ENCODE results near the gene RIGI. TPM values are rescaled to one million over a fixed set of nuclear protein-coding genes. Genes with fewer than 3 reads are reported as not detected.

Gene RIGI
- total and polyA plus RNA-seq, 2 donors (not counting 1 experiment from before 2014, with no cell fraction given): 7.6 to 24.9 TPM

DNA sequence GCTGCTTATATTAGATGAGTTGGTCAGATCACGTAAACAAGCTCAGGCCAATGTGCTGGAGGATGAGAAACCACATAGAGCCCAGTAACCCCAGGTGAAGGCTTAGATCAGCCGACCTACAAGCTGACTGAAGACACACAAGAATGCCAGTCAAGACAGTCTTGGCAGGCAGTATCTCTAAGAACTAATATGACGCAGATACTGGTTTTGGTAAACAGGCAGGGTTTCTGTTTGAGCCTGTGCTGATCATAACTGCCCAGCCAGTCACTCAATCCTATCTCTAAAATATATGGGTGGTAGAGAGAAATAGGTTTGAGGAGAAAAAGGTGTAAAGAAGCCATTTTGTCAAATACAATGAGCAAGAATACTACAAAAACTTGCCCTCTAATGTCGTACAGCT lies 7.8 kb upstream of the RIGI start:
- Histone ChIP-seq H3K9me3 (ENCODE audit: control extremely low read depth in 1 of 3, control insufficient read depth in 2 of 3, insufficient read depth in 1 of 3, low read length in 2 of 3) (no peaks in the 10 kb centered on the region), H4K20me1 (ENCODE audit: control insufficient read depth, insufficient read depth, low read length, poor library complexity, severe bottlenecking) (no peaks in the 10 kb centered on the region), H3K4me3 (ENCODE audit: control extremely low read depth in 1 of 5, extremely low read depth in 1 of 5, insufficient read depth in 1 of 5, low read depth in 2 of 5, low read length in 4 of 5) (no peak overlapping the region), H2AFZ (ENCODE audit: insufficient read depth, low read depth, low read length, poor library complexity, severe bottlenecking) (no peak overlapping the region), H3K79me2 (ENCODE audit: control insufficient read depth, insufficient read depth, low read length) (no peaks in the 10 kb centered on the region), H3K4me2 (replicated peaks; ENCODE audit: low read depth, low read length, poor library complexity, severe bottlenecking) (no peak overlapping the region), H3K27ac (ENCODE audit: low read length in 2 of 2) (no peak overlapping the region), H3K4me1 (ENCODE audit: control insufficient read depth in 2 of 2, insufficient read depth in 2 of 2, low read length in 2 of 2) (no peaks in the 10 kb centered on the region), H3K9ac (ENCODE audit: low read length) (no peak overlapping the region), H3K27me3 (replicated peaks in 1 of 4; ENCODE audit: control extremely low read depth in 1 of 4, control insufficient read depth in 3 of 4, insufficient read depth in 4 of 4, low read length in 3 of 4) (no peaks in the 10 kb centered on the region), H3K36me3 (replicated peaks in 1 of 2; ENCODE audit: control extremely low read depth in 1 of 2, control insufficient read depth in 1 of 2, extremely low read depth in 1 of 2, insufficient read depth in 2 of 2, low read length in 1 of 2) (no peaks in the 10 kb centered on the region)
- ATAC-seq (ENCODE audit: low read depth) (no peak), DNase-seq (no peak)
- Mint-ChIP-seq H3K4me3 (no peak overlapping the region), H3K27me3 (no peaks in the 10 kb centered on the region), H3K9me3 (ENCODE audit: insufficient read depth) (no peaks in the 10 kb centered on the region), H3K4me1 (no peaks in the 10 kb centered on the region), H3K27ac (no peak overlapping the region)
- no peak for TF ChIP-seq EZH2 (IDR thresholded peaks at IDR 0.05; ENCODE audit: borderline replicate concordance, insufficient read depth, low read depth, low read length, poor library complexity, severe bottlenecking)
- TF ChIP-seq, protein P1, sequence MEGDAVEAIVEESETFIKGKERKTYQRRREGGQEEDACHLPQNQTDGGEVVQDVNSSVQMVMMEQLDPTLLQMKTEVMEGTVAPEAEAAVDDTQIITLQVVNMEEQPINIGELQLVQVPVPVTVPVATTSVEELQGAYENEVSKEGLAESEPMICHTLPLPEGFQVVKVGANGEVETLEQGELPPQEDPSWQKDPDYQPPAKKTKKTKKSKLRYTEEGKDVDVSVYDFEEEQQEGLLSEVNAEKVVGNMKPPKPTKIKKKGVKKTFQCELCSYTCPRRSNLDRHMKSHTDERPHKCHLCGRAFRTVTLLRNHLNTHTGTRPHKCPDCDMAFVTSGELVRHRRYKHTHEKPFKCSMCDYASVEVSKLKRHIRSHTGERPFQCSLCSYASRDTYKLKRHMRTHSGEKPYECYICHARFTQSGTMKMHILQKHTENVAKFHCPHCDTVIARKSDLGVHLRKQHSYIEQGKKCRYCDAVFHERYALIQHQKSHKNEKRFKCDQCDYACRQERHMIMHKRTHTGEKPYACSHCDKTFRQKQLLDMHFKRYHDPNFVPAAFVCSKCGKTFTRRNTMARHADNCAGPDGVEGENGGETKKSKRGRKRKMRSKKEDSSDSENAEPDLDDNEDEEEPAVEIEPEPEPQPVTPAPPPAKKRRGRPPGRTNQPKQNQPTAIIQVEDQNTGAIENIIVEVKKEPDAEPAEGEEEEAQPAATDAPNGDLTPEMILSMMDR (IDR thresholded peaks at IDR 0.05): no peak
- intact Hi-C loops (cut with micrococcal nuclease): no loop called here
- CTCF ChIA-PET: interaction anchor here (0.8 kb wide), 1 partner anchor 48 kb away, joined by 3 read pairs; no protein-coding TSS in a partner anchor
- POLR2A ChIA-PET: no interaction called here
- WGBS (ENCODE audit: insufficient coverage): 100% methylated on average over 1 of the region's 4 CpGs

GRCh38 chr9:32533336-32533735 lies 7.3 kb upstream of the RIGI start:
- 100% methylated on average over 1 of the region's 6 CpGs for WGBS (ENCODE audit: insufficient coverage)
- ChIA-PET POLR2A (no interaction called here), CTCF (no interaction called here)
- Mint-ChIP-seq H3K4me3 (no peak overlapping the region), H3K9me3 (ENCODE audit: insufficient read depth) (no peaks in the 10 kb centered on the region), H3K27me3 (no peaks in the 10 kb centered on the region), H3K4me1 (no peaks in the 10 kb centered on the region), H3K27ac (no peak overlapping the region)
- Histone ChIP-seq H4K20me1 (ENCODE audit: control insufficient read depth, insufficient read depth, low read length, poor library complexity, severe bottlenecking) (no peaks in the 10 kb centered on the region), H3K4me2 (replicated peaks; ENCODE audit: low read depth, low read length, poor library complexity, severe bottlenecking) (no peak overlapping the region), H3K9ac (ENCODE audit: low read length) (no peak overlapping the region), H3K27me3 (replicated peaks in 1 of 4; ENCODE audit: control extremely low read depth in 1 of 4, control insufficient read depth in 3 of 4, insufficient read depth in 4 of 4, low read length in 3 of 4) (no peaks in the 10 kb centered on the region), H3K79me2 (ENCODE audit: control insufficient read depth, insufficient read depth, low read length) (no peaks in the 10 kb centered on the region), H3K9me3 (ENCODE audit: control extremely low read depth in 1 of 3, control insufficient read depth in 2 of 3, insufficient read depth in 1 of 3, low read length in 2 of 3) (no peaks in the 10 kb centered on the region), H3K36me3 (replicated peaks in 1 of 2; ENCODE audit: control extremely low read depth in 1 of 2, control insufficient read depth in 1 of 2, extremely low read depth in 1 of 2, insufficient read depth in 2 of 2, low read length in 1 of 2) (no peaks in the 10 kb centered on the region), H2AFZ (ENCODE audit: insufficient read depth, low read depth, low read length, poor library complexity, severe bottlenecking) (no peak overlapping the region), H3K4me1 (ENCODE audit: control insufficient read depth in 2 of 2, insufficient read depth in 2 of 2, low read length in 2 of 2) (no peaks in the 10 kb centered on the region), H3K27ac (ENCODE audit: low read length in 2 of 2) (no peak overlapping the region), H3K4me3 (ENCODE audit: control extremely low read depth in 1 of 5, extremely low read depth in 1 of 5, insufficient read depth in 1 of 5, low read depth in 2 of 5, low read length in 4 of 5) (no peak overlapping the region)
- TF ChIP-seq, protein P1 (IDR thresholded peaks at IDR 0.05): no peak
- TF ChIP-seq EZH2 (IDR thresholded peaks at IDR 0.05; ENCODE audit: borderline replicate concordance, insufficient read depth, low read depth, low read length, poor library complexity, severe bottlenecking): no peak
- DNase-seq (no peak), ATAC-seq (ENCODE audit: low read depth) (no peak)
- intact Hi-C loops (cut with micrococcal nuclease): no loop called here
